Thyroid gland (tissue), 4 donors: ENCODE results near the gene STAC3.

Source experiments
- POLR2A ChIP-seq, 2 donors: fragments of 450-650 bp; IDR thresholded peaks; one replicate each; pipeline ENCODE4 v1.6.1; 2017; ENCODE audit warnings: antibody characterized with exemption in 2 of 2, mild to moderate bottlenecking in 2 of 2, moderate library complexity in 1 of 2
- TF ChIP-seq, protein P1 (sequence below), 6 experiments: fragments of 200-600 bp in 3 of 6; fragments of 450-650 bp in 3 of 6; sonication (generic) in 3 of 6; IDR thresholded peaks; one replicate each; pipeline ENCODE4 v1.5.1; 2016 to 2019; ENCODE audit warnings: antibody characterized with exemption in 6 of 6, mild to moderate bottlenecking in 2 of 6, inconsistent platforms in 1 of 6, moderate library complexity in 1 of 6

DNA sequence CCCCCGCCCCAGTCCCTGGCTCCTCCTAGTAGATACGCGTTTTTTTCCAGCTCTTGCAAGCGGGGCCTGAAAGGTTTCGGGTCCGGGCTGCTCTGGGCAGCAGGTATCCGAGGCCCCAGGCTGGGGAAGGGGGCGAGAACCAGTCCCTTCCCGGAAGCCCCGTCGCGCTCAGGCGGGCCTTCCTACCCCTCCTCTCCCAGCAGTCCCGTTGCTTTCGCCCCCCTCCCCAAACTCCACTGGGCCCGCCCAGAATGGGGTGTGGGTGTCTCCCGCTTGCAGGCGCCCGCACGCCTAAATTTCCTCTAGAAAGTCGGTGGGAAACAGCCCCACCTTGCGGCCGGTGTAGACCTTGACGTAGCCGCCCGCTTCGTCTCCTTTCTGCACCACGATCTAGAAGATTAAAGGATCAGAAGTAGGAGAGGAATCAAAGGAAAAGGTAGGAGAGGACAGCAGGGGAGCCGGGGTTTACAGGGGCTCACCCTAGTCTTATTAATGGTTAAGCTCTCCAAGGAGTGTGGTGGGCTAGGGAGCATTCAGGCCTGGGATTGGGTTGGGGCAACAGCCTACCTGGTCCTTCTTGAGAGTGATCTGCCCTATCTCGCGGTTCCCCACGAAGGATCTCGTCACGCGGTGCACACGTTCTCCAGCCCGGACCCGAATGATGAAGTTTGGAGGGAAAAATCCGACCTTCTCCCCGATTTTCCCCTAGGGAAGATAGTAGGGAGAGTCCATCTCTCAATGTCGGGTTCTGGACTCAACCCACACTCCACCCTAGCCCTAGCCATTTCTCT is 7.3 kb downstream of the STAC3 start:
- TF ChIP-seq POLR2A (IDR thresholded peaks at IDR 0.05), result no peak
- TF ChIP-seq, protein P1, sequence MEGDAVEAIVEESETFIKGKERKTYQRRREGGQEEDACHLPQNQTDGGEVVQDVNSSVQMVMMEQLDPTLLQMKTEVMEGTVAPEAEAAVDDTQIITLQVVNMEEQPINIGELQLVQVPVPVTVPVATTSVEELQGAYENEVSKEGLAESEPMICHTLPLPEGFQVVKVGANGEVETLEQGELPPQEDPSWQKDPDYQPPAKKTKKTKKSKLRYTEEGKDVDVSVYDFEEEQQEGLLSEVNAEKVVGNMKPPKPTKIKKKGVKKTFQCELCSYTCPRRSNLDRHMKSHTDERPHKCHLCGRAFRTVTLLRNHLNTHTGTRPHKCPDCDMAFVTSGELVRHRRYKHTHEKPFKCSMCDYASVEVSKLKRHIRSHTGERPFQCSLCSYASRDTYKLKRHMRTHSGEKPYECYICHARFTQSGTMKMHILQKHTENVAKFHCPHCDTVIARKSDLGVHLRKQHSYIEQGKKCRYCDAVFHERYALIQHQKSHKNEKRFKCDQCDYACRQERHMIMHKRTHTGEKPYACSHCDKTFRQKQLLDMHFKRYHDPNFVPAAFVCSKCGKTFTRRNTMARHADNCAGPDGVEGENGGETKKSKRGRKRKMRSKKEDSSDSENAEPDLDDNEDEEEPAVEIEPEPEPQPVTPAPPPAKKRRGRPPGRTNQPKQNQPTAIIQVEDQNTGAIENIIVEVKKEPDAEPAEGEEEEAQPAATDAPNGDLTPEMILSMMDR (IDR thresholded peaks at IDR 0.05), result peak; percentile 24 to 80 (median 60)
